ENCODE results near the gene MGAT1.
A peak's percentile ranks its signal among the peaks of the same experiment; 100 is the strongest.

Gene MGAT1

GRCh38 chr5:180825768-180826525, 23.3 kb upstream of the MGAT1 start:
- Histone ChIP-seq H3K27ac (peak overlapping the region in 13 of 21 experiments; percentile 1 to 67 (median 43)), H3K4me3 (no peak overlapping the region)

GRCh38 chr5:180824630-180825476, 22.2 kb upstream of the MGAT1 start:
- H3K27ac ChIP-seq = peak overlapping the region in 12 of 21 experiments; percentile 1 to 67 (median 45)
- H3K4me3 ChIP-seq = no peak overlapping the region

- H3K4me3 ChIP-seq = no peak overlapping the region
- peak overlapping the region in 3 of 21 experiments; percentile 15 to 49 (median 23) for H3K27ac ChIP-seq
Observed at GRCh38 chr5:180823940-180824629, 21.5 kb upstream of the MGAT1 start.

- H3K4me3 ChIP-seq = no peak overlapping the region
- H3K27ac ChIP-seq = peak overlapping the region in 1 of 21 experiments; percentile 23
Observed at GRCh38 chr5:180823346-180823745, 20.7 kb upstream of the MGAT1 start.

GRCh38 chr5:180821538-180821937, 18.9 kb upstream of the MGAT1 start:
- Histone ChIP-seq H3K4me3 (no peak overlapping the region), H3K27ac (peak overlapping the region in 8 of 21 experiments; percentile 2 to 70 (median 46))

- H3K27ac ChIP-seq = peak overlapping the region in 16 of 21 experiments; percentile 6 to 79 (median 36)
- H3K4me3 ChIP-seq = no peak overlapping the region
Observed at GRCh38 chr5:180820788-180821321, 18.2 kb upstream of the MGAT1 start.

- H3K27ac ChIP-seq = peak overlapping the region in 1 of 21 experiments; percentile 24
- no peak overlapping the region for H3K4me3 ChIP-seq
Observed at GRCh38 chr5:180818677-180819341, 16.2 kb upstream of the MGAT1 start.

- peak overlapping the region in 5 of 21 experiments; percentile 10 to 77 (median 24) for H3K27ac ChIP-seq
- H3K4me3 ChIP-seq = no peak overlapping the region
Observed at GRCh38 chr5:180817893-180818674, 15.5 kb upstream of the MGAT1 start.

- peak overlapping the region in 14 of 21 experiments; percentile 1 to 77 (median 43) for H3K27ac ChIP-seq
- no peak overlapping the region for H3K4me3 ChIP-seq
Observed at GRCh38 chr5:180816608-180817534, 14.3 kb upstream of the MGAT1 start.

GRCh38 chr5:180815293-180815917, 12.8 kb upstream of the MGAT1 start:
- peak overlapping the region in 15 of 21 experiments; percentile 8 to 77 (median 26) for H3K27ac ChIP-seq
- H3K4me3 ChIP-seq = peak overlapping the region in 4 of 7 experiments; percentile 0 to 23 (median 7)

GRCh38 chr5:180813420-180813819, 10.8 kb upstream of the MGAT1 start:
- H3K27ac ChIP-seq = peak overlapping the region in 3 of 21 experiments; percentile 6 to 53 (median 8)
- H3K4me3 ChIP-seq = peak overlapping the region in 1 of 7 experiments; percentile 23

GRCh38 chr5:180811623-180812124, 9.1 kb upstream of the MGAT1 start:
- Histone ChIP-seq H3K4me3 (peak overlapping the region in 5 of 7 experiments; percentile 58 to 66 (median 64)), H3K27ac (peak overlapping the region in 20 of 21 experiments; percentile 92 to 99 (median 98))

- H3K27ac ChIP-seq = peak overlapping the region; percentile 90 to 99 (median 97)
- H3K4me3 ChIP-seq = peak overlapping the region; percentile 57 to 68 (median 64)
Observed at GRCh38 chr5:180810959-180811622, 8.5 kb upstream of the MGAT1 start.

GRCh38 chr5:180810210-180810958, 7.8 kb upstream of the MGAT1 start:
- Histone ChIP-seq H3K27ac (peak overlapping the region; percentile 90 to 99 (median 97)), H3K4me3 (peak overlapping the region; percentile 57 to 68 (median 64))
